Endothelial cell of umbilical vein (primary cell): Measurements from ENCODE around the gene SLC7A6OS. TPM values are rescaled to one million over a fixed set of nuclear protein-coding genes. Genes with fewer than 3 reads are reported as not detected.

ENCODE experiments used
- Bru-seq: library from RNA; stranded (reverse); fragments of 400-500 nt; gene quantifications from one replicate; lab custom pipeline; 2021; lab: Mats Ljungman, UMichigan
- BruChase-seq, 2 experiments: library from RNA; stranded (reverse); fragments of 400-500 nt; gene quantifications; one replicate each; lab custom pipeline; 2021; lab: Mats Ljungman, UMichigan
- BruUV-seq: library from RNA; stranded (reverse); fragments of 400-500 nt; replicated peaks from 2 replicates; lab custom pipeline; 2021; lab: Mats Ljungman, UMichigan
- CTCF ChIA-PET: fragments of 300-600, 350-600 bp; sonication (Branson Sonifier 250); formaldehyde crosslinking; loops from one replicate; lab custom pipeline; 2021; ENCODE audit warnings: antibody characterized with exemption, inconsistent platforms; lab: Charles Lee
- POLR2A ChIA-PET: fragments of 300-600, 350-600 bp; sonication (Branson Sonifier 250); formaldehyde crosslinking; loops from one replicate; lab custom pipeline; 2021; ENCODE audit warnings: antibody characterized with exemption, inconsistent platforms; lab: Charles Lee
- DNase-seq: peaks from one replicate; pipeline ENCODE4 v3.0.0-alpha.2; 2011; ENCODE audit warnings: low read depth, low spot score
- FAIRE-seq: peaks from 2 replicates; lab custom pipeline; 2011; peaks lifted over from hg19 to GRCh38; lab: Jason Lieb, UNC
- H2AFZ ChIP-seq: 2 replicates; pipeline ENCODE4 v1.6.0; 2012; ENCODE audit warnings: low read depth, low read length, control low read depth, inconsistent platforms
- H3K27ac ChIP-seq: 2 replicates; pipeline ENCODE4 v1.5.1; 2011; ENCODE audit warnings: low read depth, mild to moderate bottlenecking, control low read depth, low read length, moderate library complexity; ENCODE audit not compliant: insufficient read depth
- H3K27me3 ChIP-seq, 2 experiments: 2 replicates each; pipeline versions ENCODE4 v1.6.0 to v1.6.1; 2011; ENCODE audit warnings: low read length in 2 of 2, mixed read lengths in 1 of 2; ENCODE audit not compliant: control insufficient read depth in 2 of 2, insufficient read depth in 2 of 2
- H3K36me3 ChIP-seq, 2 experiments: 2 replicates in 1 of 2; 3 replicates in 1 of 2; pipeline ENCODE4 v1.5.1; 2011; ENCODE audit warnings: low read length in 2 of 2, mild to moderate bottlenecking in 1 of 2, moderate library complexity in 1 of 2; ENCODE audit not compliant: control insufficient read depth in 2 of 2, insufficient read depth in 2 of 2; ENCODE audit errors: extremely low read depth in 1 of 2
- H3K4me1 ChIP-seq: 3 replicates; pipeline ENCODE4 v1.5.1; 2011; ENCODE audit warnings: mild to moderate bottlenecking, low read length; ENCODE audit not compliant: control insufficient read depth, insufficient read depth; ENCODE audit errors: extremely low read depth
- H3K4me2 ChIP-seq: 2 replicates; pipeline ENCODE4 v1.6.1; 2011; ENCODE audit warnings: low read length, control low read depth, mixed read lengths; ENCODE audit not compliant: insufficient read depth
- H3K4me3 ChIP-seq, 3 experiments: fragments of 200-600 bp in 1 of 3; sonication (generic), shearing (Covaris generic) in 1 of 3; replicated peaks in 1 of 3; 2 replicates each; pipeline ENCODE4 v1.5.1; 2011 to 2016; ENCODE audit warnings: control low read depth in 3 of 3, low read length in 3 of 3, mild to moderate bottlenecking in 2 of 3, inconsistent platforms in 1 of 3, low read depth in 1 of 3, moderate library complexity in 1 of 3; ENCODE audit not compliant: insufficient read depth in 1 of 3
- H3K79me2 ChIP-seq: 2 replicates; pipeline ENCODE4 v1.6.0; 2012; ENCODE audit warnings: low read length, inconsistent platforms; ENCODE audit not compliant: control insufficient read depth, insufficient read depth
- H3K9ac ChIP-seq: replicated peaks from 2 replicates; pipeline ENCODE3; 2011; ENCODE audit warnings: low read length, control low read depth; ENCODE audit not compliant: insufficient read depth; ENCODE audit errors: extremely low read depth
- H3K9me1 ChIP-seq: replicated peaks from 3 replicates; pipeline ENCODE4 v1.6.0; 2011; ENCODE audit warnings: mild to moderate bottlenecking, low read length; ENCODE audit not compliant: control insufficient read depth, insufficient read depth; ENCODE audit errors: extremely low read depth
- H3K9me3 ChIP-seq: replicated peaks from 2 replicates; pipeline ENCODE4 v1.5.1; 2012; ENCODE audit warnings: low read length, inconsistent platforms; ENCODE audit not compliant: control insufficient read depth, insufficient read depth
- H4K20me1 ChIP-seq: replicated peaks from 2 replicates; pipeline ENCODE3; 2011; ENCODE audit warnings: mild to moderate bottlenecking, low read length; ENCODE audit not compliant: control insufficient read depth, insufficient read depth; ENCODE audit errors: extremely low read depth
- CTCF ChIP-seq, 2 donors: IDR thresholded peaks; 1 replicate in 1 of 2; 2 replicates in 1 of 2; pipeline ENCODE4 v1.5.1; 2011; ENCODE audit warnings: low read length in 2 of 2, mild to moderate bottlenecking in 2 of 2, moderate library complexity in 2 of 2, control low read depth in 1 of 2, inconsistent platforms in 1 of 2, low read depth in 1 of 2; ENCODE audit not compliant: insufficient read depth in 1 of 2; ENCODE audit errors: extremely low read depth in 1 of 2
- GATA2 ChIP-seq: IDR thresholded peaks from 2 replicates; pipeline ENCODE4 v1.7.0; 2011; ENCODE audit warnings: low read depth, mild to moderate bottlenecking, moderate library complexity, mixed read lengths, low read length; ENCODE audit not compliant: insufficient read length, insufficient read depth
- POLR2A ChIP-seq: IDR thresholded peaks from 2 replicates; pipeline ENCODE4 v1.6.1; 2012; ENCODE audit warnings: low read depth, mild to moderate bottlenecking, control low read depth, low read length
- POLR2AphosphoS5 ChIP-seq: IDR thresholded peaks from 2 replicates; pipeline ENCODE4 v1.6.1; 2012; ENCODE audit warnings: low read depth, mild to moderate bottlenecking, control low read depth, low read length, moderate library complexity; ENCODE audit not compliant: insufficient read depth
- dilution Hi-C: fragments of 300-500 bp; cut with MboI; formaldehyde crosslinking; loops from one replicate; pipeline ENCODE4 v1.15.0; 2019; ENCODE audit warnings: low sequenced_read_pairs; ENCODE audit not compliant: extremely low pct_ligation_motif_present
- intact Hi-C: fragments of 100-400 bp; cut with micrococcal nuclease; formaldehyde crosslinking; loops from one replicate; pipeline ENCODE4 v1.10.0; 2022
- long read RNA-seq: library from polyadenylated mRNA; stranded (forward); transcript quantifications from one replicate; pipeline ENCODE4 v2.0.0, GENCODE V29; 2021
- polyA minus RNA-seq, 3 experiments: library from RNA; depleted of rRNA, polyadenylated mRNA; stranded (reverse); fragments of >200 nt; gene quantifications; 1 replicate in 1 of 3; 2 replicates in 2 of 3; pipeline ENCODE4 v1.2.3, GENCODE V29; 2011
- polyA plus RNA-seq, 4 experiments: library from polyadenylated mRNA; depleted of rRNA in 3 of 4; stranded (reverse) in 3 of 4; unstranded in 1 of 4; fragments of >200 nt; gene quantifications; 2 replicates each; pipeline versions ENCODE4 v1.2.1 to v1.2.3, GENCODE V29; 2011 to 2012; ENCODE audit warnings: missing spikeins in 1 of 4
- total RNA-seq: library from RNA; stranded (reverse); gene quantifications from 2 replicates; pipeline ENCODE4 v1.2.3, GENCODE V29; 2021
- TF ChIP-seq, protein P1 (sequence below): IDR thresholded peaks from 2 replicates; pipeline ENCODE4 v1.6.1; 2011; ENCODE audit not compliant: insufficient read depth, insufficient read length

The SLC7A6OS gene
- total RNA-seq = 22.0 and 22.9 TPM in 2 replicates
- polyA plus RNA-seq = 7.1 and 8.3 TPM in 2 replicates
- polyA plus RNA-seq (2011; cell fraction: cytosol; rRNA removed) = 7.5 and 7.8 TPM in 2 replicates
- 22.1 and 25.3 TPM in 2 replicates for polyA plus RNA-seq (2011; cell fraction: nucleus; rRNA removed)
- polyA plus RNA-seq (2012) = 11.1 and 13.5 TPM in 2 replicates
- polyA minus RNA-seq = 10.5 and 11.7 TPM in 2 replicates
- 8.7 TPM for polyA minus RNA-seq (2011; cell fraction: cytosol; rRNA and poly(A)+ RNA removed)
- 17.4 and 18.6 TPM in 2 replicates for polyA minus RNA-seq (2011; cell fraction: nucleus; rRNA and poly(A)+ RNA removed)
- Bru-seq, nascent RNA = percentile 82 among the genes with signal in this experiment
- BruChase-seq, experiment 1, labeled RNA remaining after a 6-hour chase = percentile 76 among the genes with signal in this experiment
- BruChase-seq, experiment 2, labeled RNA remaining after a 2-hour chase = percentile 83 among the genes with signal in this experiment
- long read RNA-seq, full-length matches to known transcripts = 29 of 77 reads
- long read RNA-seq, partial matches to known transcripts = 5 of 77 reads
- long read RNA-seq, other reads (novel, unspliced or antisense) = 43 of 77 reads

GRCh38 chr16:68310774-68311511 lies at the start of gene SLC7A6OS, which contains the start of gene PRMT7:
SLC7A6OS (minus strand) TSS chr16:68310946; CDS start chr16:68310926, 20 bp downstream.
PRMT7 (plus strand) TSS chr16:68311019; CDS start chr16:68315980, 4,961 bp downstream.
- H3K4me2 ChIP-seq = peak within 1 kb of the TSS; percentile 91
- H3K36me3 ChIP-seq = peaks cover 5 to 9% of the 10 kb centered on the region in 2 experiments
- no peaks in the 10 kb centered on the region for H3K27me3 ChIP-seq
- no peaks in the 10 kb centered on the region for H3K9me1 ChIP-seq
- intact Hi-C loops (loop anchor here (1.0 to 2.0 kb wide), 4 partner anchors 14 to 46 kb away; no protein-coding TSS in a partner anchor), dilution Hi-C loops (no loop called here)
- H2AFZ ChIP-seq = peak within 1 kb of the TSS; percentile 95
- BruUV-seq = no TSS peak
- FAIRE-seq (peak; percentile 96), DNase-seq (peak; percentile 95)
- H3K27ac ChIP-seq = peak within 1 kb of the TSS; percentile 58
- TF ChIP-seq POLR2AphosphoS5 (peak; percentile 85), POLR2A (peak; percentile 96), GATA2 (no peak), CTCF (IDR thresholded peaks at IDR 0.05; ENCODE audit: extremely low read depth in 1 of 2, insufficient read depth in 1 of 2, low read depth in 1 of 2, low read length in 2 of 2) (no peak)
- TF ChIP-seq, protein P1, sequence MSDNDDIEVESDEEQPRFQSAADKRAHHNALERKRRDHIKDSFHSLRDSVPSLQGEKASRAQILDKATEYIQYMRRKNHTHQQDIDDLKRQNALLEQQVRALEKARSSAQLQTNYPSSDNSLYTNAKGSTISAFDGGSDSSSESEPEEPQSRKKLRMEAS = peak; percentile 61
- peaks cover 20% of the 10 kb centered on the region for H3K4me1 ChIP-seq
- H3K4me3 ChIP-seq = peak within 1 kb of the TSS; percentile 80 to 84 (median 83)
- H3K9me3 ChIP-seq = no peaks in the 10 kb centered on the region
- POLR2A ChIA-PET = interaction anchor here (0.6 to 1.4 kb wide), 10 partner anchors 12 to 651 kb away, joined by 3 to 7 read pairs (median 3); partner anchors contain the start of gene ACD
- H3K79me2 ChIP-seq = peaks cover 61% of the 10 kb centered on the region
- CTCF ChIA-PET = interaction anchor here (0.6 to 2.0 kb wide), 12 partner anchors 14 to 66 kb away, joined by 3 to 51 read pairs (median 4); partner anchors contain the start of genes PLA2G15 and SLC7A6
- H4K20me1 ChIP-seq = no peaks in the 10 kb centered on the region
- H3K9ac ChIP-seq = peak within 1 kb of the TSS; percentile 85
